HepG2 (cell line): ENCODE data around the gene DPF1. TPM values are rescaled to one million over a fixed set of nuclear protein-coding genes. Genes with fewer than 3 reads are reported as not detected.

ENCODE experiments used
- ATAC-seq: fragments of 200-7000 bp; cut with Tn5 transposase; 3 replicates; pipeline ENCODE4 v1.9.1; 2020; ENCODE audit warnings: mild to moderate bottlenecking, moderate library complexity
- BruUV-seq: library from RNA; stranded (reverse); fragments of 400-500 nt; replicated peaks from 2 replicates; lab custom pipeline; 2021; lab: Mats Ljungman, UMichigan
- CTCF ChIA-PET: fragments of 300-600 bp; formaldehyde crosslinking; extraction: SDS; loops from one replicate; lab custom pipeline; 2021; ENCODE audit warnings: low total read pairs, inconsistent platforms, low intra/inter-chr PET ratio; lab: Yijun Ruan, JAX
- POLR2A ChIA-PET: fragments of 350-600 bp; sonication (Branson Sonifier 250); formaldehyde crosslinking; loops from one replicate; lab custom pipeline; 2020; ENCODE audit warnings: antibody characterized with exemption, inconsistent platforms; lab: Yijun Ruan, JAX
- DNase-seq: peaks from one replicate; pipeline ENCODE4 v3.0.0-alpha.2; 2015; ENCODE audit warnings: low spot score
- FAIRE-seq: peaks from 3 replicates; lab custom pipeline; 2011; peaks lifted over from hg19 to GRCh38; lab: Jason Lieb, UNC
- H2AFZ ChIP-seq: one replicate; pipeline ENCODE4 v1.6.1; 2011; ENCODE audit warnings: low read length, inconsistent platforms
- H3K27ac ChIP-seq: fragments of 300-600 bp; 3 replicates; pipeline ENCODE4 v1.8.0; 2011; ENCODE audit warnings: mixed run types, mild to moderate bottlenecking, mixed read lengths, low read length, inconsistent platforms; ENCODE audit not compliant: insufficient read depth; ENCODE audit errors: extremely low read length
- H3K27me3 ChIP-seq, 2 experiments: fragments of 200-600 bp in 1 of 2; 2 replicates in 1 of 2; 3 replicates in 1 of 2; pipeline versions ENCODE4 v1.6.0 to v1.8.0; 2011; ENCODE audit warnings: low read length in 2 of 2, mild to moderate bottlenecking in 2 of 2, moderate library complexity in 2 of 2, inconsistent platforms in 1 of 2; ENCODE audit not compliant: insufficient read depth in 2 of 2, control insufficient read depth in 1 of 2
- H3K36me3 ChIP-seq, 2 experiments: fragments of 200-600 bp in 1 of 2; replicated peaks in 1 of 2; 2 replicates in 1 of 2; 3 replicates in 1 of 2; pipeline versions ENCODE4 v1.5.1 to v1.8.0; 2011; ENCODE audit warnings: low read length in 2 of 2, inconsistent platforms in 1 of 2; ENCODE audit not compliant: insufficient read depth in 2 of 2, control insufficient read depth in 1 of 2
- H3K4me1 ChIP-seq: 2 replicates; pipeline ENCODE4 v1.5.1; 2012; ENCODE audit warnings: low read length, inconsistent platforms; ENCODE audit not compliant: insufficient read depth
- H3K4me2 ChIP-seq: 2 replicates; pipeline ENCODE4 v1.6.0; 2011; ENCODE audit warnings: low read depth, low read length, inconsistent platforms
- H3K4me3 ChIP-seq, 3 experiments: fragments of 200-600 bp in 1 of 3; sonication (generic), shearing (Covaris generic) in 1 of 3; replicated peaks in 1 of 3; 2 replicates each; pipeline ENCODE4 v1.5.1; 2011 to 2016; ENCODE audit warnings: low read length in 3 of 3, inconsistent platforms in 2 of 3, low read depth in 2 of 3, mild to moderate bottlenecking in 2 of 3, control low read depth in 1 of 3, mixed read lengths in 1 of 3; ENCODE audit not compliant: insufficient read depth in 1 of 3
- H3K79me2 ChIP-seq: one replicate; pipeline ENCODE4 v1.6.1; 2011; ENCODE audit warnings: low read length, inconsistent platforms; ENCODE audit not compliant: insufficient read depth
- H3K9ac ChIP-seq: 2 replicates; pipeline ENCODE4 v1.6.0; 2011; ENCODE audit warnings: mild to moderate bottlenecking, low read depth, low read length, inconsistent platforms; ENCODE audit not compliant: insufficient read depth
- H3K9me3 ChIP-seq: 2 replicates; pipeline ENCODE4 v1.5.1; 2012; ENCODE audit warnings: mild to moderate bottlenecking, low read length
- H4K20me1 ChIP-seq: 2 replicates; pipeline ENCODE4 v1.6.0; 2011; ENCODE audit warnings: inconsistent platforms, mild to moderate bottlenecking, low read length, moderate library complexity; ENCODE audit not compliant: insufficient read depth
- ATF7 ChIP-seq, 2 experiments: fragments of 450-650 bp in 1 of 2; sonication (generic) in 1 of 2; formaldehyde crosslinking in 1 of 2; IDR thresholded peaks; 2 replicates each; pipeline versions ENCODE4 v1.4.0 to v1.6.1; 2016 to 2020; ENCODE audit warnings: antibody characterized with exemption in 1 of 2, mild to moderate bottlenecking in 1 of 2, missing genetic modification reagents in 1 of 2
- FOXK1 ChIP-seq: sonication (generic); formaldehyde crosslinking; IDR thresholded peaks from 2 replicates; pipeline ENCODE4 v1.4.0; 2020; ENCODE audit warnings: low read depth, missing genetic modification reagents, borderline replicate concordance
- HNF4A ChIP-seq: sonication (generic); formaldehyde crosslinking; IDR thresholded peaks from 2 replicates; pipeline ENCODE4 v1.4.0; 2020; ENCODE audit warnings: missing genetic modification reagents
- HOXA3 ChIP-seq: sonication (generic); formaldehyde crosslinking; IDR thresholded peaks from 2 replicates; pipeline ENCODE4 v1.5.0; 2020; ENCODE audit warnings: missing genetic modification reagents
- KLF13 ChIP-seq: sonication (generic); formaldehyde crosslinking; IDR thresholded peaks from 2 replicates; pipeline ENCODE4 v1.4.0; 2020; ENCODE audit warnings: mild to moderate bottlenecking, missing genetic modification reagents
- TGIF2 ChIP-seq: IDR thresholded peaks from 2 replicates; pipeline ENCODE4 v1.6.1; 2016; ENCODE audit warnings: control low read depth, missing compliant biosample characterization
- ZFP36 ChIP-seq: fragments of 150-350 bp; IDR thresholded peaks from 2 replicates; pipeline ENCODE4 v1.6.1; 2018; ENCODE audit warnings: borderline replicate concordance, low read length, low read depth; ENCODE audit not compliant: partially characterized antibody
- ZNF263 ChIP-seq: sonication (generic); formaldehyde crosslinking; IDR thresholded peaks from 2 replicates; pipeline ENCODE4 v1.4.0; 2020; ENCODE audit warnings: missing genetic modification reagents
- ZNF546 ChIP-seq: sonication (generic); formaldehyde crosslinking; conservative IDR thresholded peaks from 2 replicates; pipeline ENCODE4 v1.8.1; 2023; ENCODE audit warnings: mild to moderate bottlenecking, missing genetic modification reagents
- ZNF660 ChIP-seq: sonication (generic); formaldehyde crosslinking; IDR thresholded peaks from 2 replicates; pipeline ENCODE4 v1.5.1; 2020; ENCODE audit warnings: mild to moderate bottlenecking, low read depth, missing genetic modification reagents, borderline replicate concordance
- WGBS: methylation state at CpG from one replicate; pipeline ENCODE4 v1.1.6; 2017; ENCODE audit warnings: low lambda C conversion rate; 5-methylcytosine and 5-hydroxymethylcytosine counted together
- in situ Hi-C: cut with HindIII; loops from 2 replicates; pipeline ENCODE4 v1.10.0; 2017; ENCODE audit warnings: low pct_unique_long_range_greater_than_20kb; ENCODE audit not compliant: extremely low pct_ligation_motif_present
- intact Hi-C: fragments of 100-400 bp; cut with micrococcal nuclease; formaldehyde crosslinking; loops from one replicate; pipeline ENCODE4 v1.10.0; 2022; ENCODE audit not compliant: unreplicated experiment
- polyA plus RNA-seq, 8 experiments: library from polyadenylated mRNA; depleted of rRNA in 3 of 8; stranded (reverse) in 7 of 8; unstranded in 1 of 8; fragments of >200 nt; fragmentation: Illumina TruSeq in 4 of 8; extraction: Trizol in 4 of 8; gene quantifications; 2 replicates each; pipeline versions ENCODE4 v1.2.1 to v1.2.3, GENCODE V29; 2011 to 2016; ENCODE audit warnings: low read depth in 4 of 8, missing spikeins in 1 of 8, mixed read lengths in 1 of 8; ENCODE audit not compliant: insufficient read depth in 1 of 8
- total RNA-seq, 5 experiments: library from RNA; depleted of rRNA; stranded (reverse); fragments of >200 nt; fragmentation: Illumina TruSeq; extraction: Trizol; gene quantifications; 2 replicates each; pipeline ENCODE4 v1.2.3, GENCODE V29; 2016; ENCODE audit warnings: low read depth in 1 of 5
- TF ChIP-seq, protein P1 (sequence below): sonication (generic); formaldehyde crosslinking; IDR thresholded peaks from 2 replicates; pipeline ENCODE4 v1.5.1; 2020; ENCODE audit warnings: mild to moderate bottlenecking, missing genetic modification reagents, moderate library complexity
- TF ChIP-seq, protein P2 (sequence below): sonication (generic); formaldehyde crosslinking; IDR thresholded peaks from 2 replicates; pipeline ENCODE4 v1.4.0; 2020; ENCODE audit warnings: missing genetic modification reagents
- TF ChIP-seq, protein P3 (sequence below): sonication (generic); formaldehyde crosslinking; IDR thresholded peaks from 2 replicates; pipeline ENCODE4 v1.5.0; 2020; ENCODE audit warnings: mild to moderate bottlenecking, missing genetic modification reagents, borderline replicate concordance

Gene DPF1
- total and polyA plus RNA-seq, 2 of the 13 experiments (the other 11 are each of a cell fraction or from before 2014, with no cell fraction given): 1.0 to 3.2 TPM

DNA sequence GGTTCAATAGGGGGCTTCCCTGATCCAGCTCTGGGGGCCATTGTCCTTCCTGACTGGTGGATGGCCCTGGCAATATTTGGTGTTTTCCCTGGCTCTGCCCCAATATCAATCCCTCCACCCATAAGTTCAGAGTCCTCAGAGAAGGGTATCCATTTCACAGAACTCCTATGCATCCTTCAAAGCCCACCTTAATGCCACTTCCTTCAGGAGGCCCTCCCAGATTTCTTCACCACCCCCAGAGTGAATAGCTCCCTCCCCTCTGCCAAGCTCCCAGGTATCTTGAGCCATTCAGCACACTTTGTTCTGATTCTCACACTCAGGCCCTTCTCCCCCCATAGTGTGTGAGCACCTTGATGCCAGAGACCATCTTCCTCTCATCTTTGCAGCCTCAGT, 26.4 kb upstream of the DPF1 start:
- H3K4me1 ChIP-seq: peaks cover 43% of the 10 kb centered on the region
- no peak for ATAC-seq

GRCh38 chr19:38248421-38248820, 24.4 kb upstream of the DPF1 start:
- Histone ChIP-seq H3K27me3 (peaks cover 2 to 14% of the 10 kb centered on the region in 2 experiments; a peak in 2 of 5 replicates), H3K4me1 (peaks cover 48% of the 10 kb centered on the region), H3K36me3 (no peaks in the 10 kb centered on the region), H3K9me3 (no peaks in the 10 kb centered on the region), H3K9ac (no peak overlapping the region), H3K4me2 (peak overlapping the region; percentile 39; the same call in 1 of the 2 replicates), H3K27ac (no peak overlapping the region), H3K79me2 (no peaks in the 10 kb centered on the region), H3K4me3 (no peak overlapping the region), H2AFZ (no peak overlapping the region), H4K20me1 (no peaks in the 10 kb centered on the region)
- WGBS: 7% methylated on average over 4 of the region's 7 CpGs
- FAIRE-seq: no peak
- DNase-seq: no peak
- no TSS peak for BruUV-seq
- CTCF ChIA-PET: no interaction called here
- intact Hi-C loops: no loop called here
- POLR2A ChIA-PET: no interaction called here
- in situ Hi-C loops: no loop called here
- ATAC-seq: 0 out of 3 replicates have a peak, but pooled peaks have one; percentile 12
- TF ChIP-seq HNF4A (CRISPR knock-in tag): peak; percentile 27; the same call in 1 of the 2 replicates
- TF ChIP-seq FOXK1: no peak
- TF ChIP-seq ZNF263 (CRISPR knock-in tag): peak; percentile 74
- TF ChIP-seq, protein P1, sequence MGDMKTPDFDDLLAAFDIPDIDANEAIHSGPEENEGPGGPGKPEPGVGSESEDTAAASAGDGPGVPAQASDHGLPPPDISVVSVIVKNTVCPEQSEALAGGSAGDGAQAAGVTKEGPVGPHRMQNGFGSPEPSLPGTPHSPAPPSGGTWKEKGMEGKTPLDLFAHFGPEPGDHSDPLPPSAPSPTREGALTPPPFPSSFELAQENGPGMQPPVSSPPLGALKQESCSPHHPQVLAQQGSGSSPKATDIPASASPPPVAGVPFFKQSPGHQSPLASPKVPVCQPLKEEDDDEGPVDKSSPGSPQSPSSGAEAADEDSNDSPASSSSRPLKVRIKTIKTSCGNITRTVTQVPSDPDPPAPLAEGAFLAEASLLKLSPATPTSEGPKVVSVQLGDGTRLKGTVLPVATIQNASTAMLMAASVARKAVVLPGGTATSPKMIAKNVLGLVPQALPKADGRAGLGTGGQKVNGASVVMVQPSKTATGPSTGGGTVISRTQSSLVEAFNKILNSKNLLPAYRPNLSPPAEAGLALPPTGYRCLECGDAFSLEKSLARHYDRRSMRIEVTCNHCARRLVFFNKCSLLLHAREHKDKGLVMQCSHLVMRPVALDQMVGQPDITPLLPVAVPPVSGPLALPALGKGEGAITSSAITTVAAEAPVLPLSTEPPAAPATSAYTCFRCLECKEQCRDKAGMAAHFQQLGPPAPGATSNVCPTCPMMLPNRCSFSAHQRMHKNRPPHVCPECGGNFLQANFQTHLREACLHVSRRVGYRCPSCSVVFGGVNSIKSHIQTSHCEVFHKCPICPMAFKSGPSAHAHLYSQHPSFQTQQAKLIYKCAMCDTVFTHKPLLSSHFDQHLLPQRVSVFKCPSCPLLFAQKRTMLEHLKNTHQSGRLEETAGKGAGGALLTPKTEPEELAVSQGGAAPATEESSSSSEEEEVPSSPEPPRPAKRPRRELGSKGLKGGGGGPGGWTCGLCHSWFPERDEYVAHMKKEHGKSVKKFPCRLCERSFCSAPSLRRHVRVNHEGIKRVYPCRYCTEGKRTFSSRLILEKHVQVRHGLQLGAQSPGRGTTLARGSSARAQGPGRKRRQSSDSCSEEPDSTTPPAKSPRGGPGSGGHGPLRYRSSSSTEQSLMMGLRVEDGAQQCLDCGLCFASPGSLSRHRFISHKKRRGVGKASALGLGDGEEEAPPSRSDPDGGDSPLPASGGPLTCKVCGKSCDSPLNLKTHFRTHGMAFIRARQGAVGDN (CRISPR knock-in tag): peak; percentile 39; the same call in 1 of the 2 replicates
- TF ChIP-seq, protein P2, sequence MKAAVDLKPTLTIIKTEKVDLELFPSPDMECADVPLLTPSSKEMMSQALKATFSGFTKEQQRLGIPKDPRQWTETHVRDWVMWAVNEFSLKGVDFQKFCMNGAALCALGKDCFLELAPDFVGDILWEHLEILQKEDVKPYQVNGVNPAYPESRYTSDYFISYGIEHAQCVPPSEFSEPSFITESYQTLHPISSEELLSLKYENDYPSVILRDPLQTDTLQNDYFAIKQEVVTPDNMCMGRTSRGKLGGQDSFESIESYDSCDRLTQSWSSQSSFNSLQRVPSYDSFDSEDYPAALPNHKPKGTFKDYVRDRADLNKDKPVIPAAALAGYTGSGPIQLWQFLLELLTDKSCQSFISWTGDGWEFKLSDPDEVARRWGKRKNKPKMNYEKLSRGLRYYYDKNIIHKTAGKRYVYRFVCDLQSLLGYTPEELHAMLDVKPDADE: no peak
- no peak for TF ChIP-seq HOXA3 (CRISPR knock-in tag)

More for the DNA sequence above, 26.4 kb upstream of the DPF1 start:
- H3K27ac ChIP-seq: no peak overlapping the region
- H3K4me2 ChIP-seq: peak overlapping the region; percentile 60; the same call in 1 of the 2 replicates
- H4K20me1 ChIP-seq: no peaks in the 10 kb centered on the region
- no peak for FAIRE-seq
- H3K9ac ChIP-seq: no peak overlapping the region
- TF ChIP-seq ZNF546 (CRISPR knock-in tag): no peak
- peak; percentile 62 for TF ChIP-seq ZFP36
- no peak for TF ChIP-seq ATF7 (IDR thresholded peaks at IDR 0.05)
- no peak for TF ChIP-seq ATF7 (CRISPR knock-in tag; IDR thresholded peaks at IDR 0.05)
- TF ChIP-seq KLF13 (CRISPR knock-in tag): no peak
- TF ChIP-seq ZNF660: no peak
- TF ChIP-seq TGIF2 (CRISPR knock-in tag): no peak
- TF ChIP-seq, protein P3, sequence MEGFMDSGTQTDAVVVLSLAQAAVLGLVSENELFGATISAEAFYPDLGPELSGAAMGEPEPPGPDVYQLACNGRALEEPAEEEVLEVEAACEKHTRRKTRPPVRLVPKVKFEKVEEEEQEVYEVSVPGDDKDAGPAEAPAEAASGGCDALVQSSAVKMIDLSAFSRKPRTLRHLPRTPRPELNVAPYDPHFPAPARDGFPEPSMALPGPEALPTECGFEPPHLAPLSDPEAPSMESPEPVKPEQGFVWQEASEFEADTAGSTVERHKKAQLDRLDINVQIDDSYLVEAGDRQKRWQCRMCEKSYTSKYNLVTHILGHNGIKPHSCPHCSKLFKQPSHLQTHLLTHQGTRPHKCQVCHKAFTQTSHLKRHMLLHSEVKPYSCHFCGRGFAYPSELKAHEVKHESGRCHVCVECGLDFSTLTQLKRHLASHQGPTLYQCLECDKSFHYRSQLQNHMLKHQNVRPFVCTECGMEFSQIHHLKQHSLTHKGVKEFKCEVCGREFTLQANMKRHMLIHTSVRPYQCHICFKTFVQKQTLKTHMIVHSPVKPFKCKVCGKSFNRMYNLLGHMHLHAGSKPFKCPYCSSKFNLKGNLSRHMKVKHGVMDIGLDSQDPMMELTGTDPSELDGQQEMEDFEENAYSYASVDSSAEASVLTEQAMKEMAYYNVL (CRISPR knock-in tag): 0 out of 2 replicates have a peak, but pooled peaks have one; percentile 14
- intact Hi-C loops (loop anchor here (5.0 kb wide), 1 partner anchor 72 kb away; no protein-coding TSS in a partner anchor), in situ Hi-C loops (no loop called here)
- ChIA-PET CTCF (no interaction called here), POLR2A (interaction anchor here (1.1 to 1.2 kb wide), 2 partner anchors 15 to 124 kb away, joined by 3 read pairs; partner anchors contain the start of gene PSMD8)
- no peak for DNase-seq
- H3K36me3 ChIP-seq: no peaks in the 10 kb centered on the region
- peaks cover 4 to 20% of the 10 kb centered on the region in 2 experiments; a peak in 3 of 5 replicates for H3K27me3 ChIP-seq
- no peak overlapping the region for H2AFZ ChIP-seq
- H3K4me3 ChIP-seq: no peak overlapping the region
- H3K9me3 ChIP-seq: no peaks in the 10 kb centered on the region
- H3K79me2 ChIP-seq: no peaks in the 10 kb centered on the region
- no TSS peak for BruUV-seq
